GM18505 (cell line): Measurements from ENCODE around the gene C1QTNF4.
"Not testable (repeated sequence)": the region's sequence is repeated elsewhere in the genome, so short reads cannot be mapped to it uniquely, and the experiment has no call there.

Source experiments
- ATAC-seq: cut with Tn5 transposase; IDR thresholded peaks from one replicate; pipeline ENCODE4 v1.9.1; 2021; ENCODE audit not compliant: unreplicated experiment
- POLR2A ChIP-seq: IDR thresholded peaks from 4 replicates; pipeline ENCODE4 v1.6.1; 2011; ENCODE audit warnings: borderline replicate concordance; ENCODE audit not compliant: insufficient read depth, insufficient read length; ENCODE audit errors: extremely low read depth

Gene C1QTNF4

GRCh38 chr11:47566149-47566698, 28.0 kb downstream of the C1QTNF4 start:
- peak; percentile 6 for ATAC-seq
- no peak for TF ChIP-seq POLR2A

- TF ChIP-seq POLR2A = peak; percentile 88
- peak; percentile 87 for ATAC-seq
Measured at GRCh38 chr11:47565340-47566148, 28.7 kb downstream of the C1QTNF4 start, which contains the start of gene PTPMT1. Gene PTPMT1 (plus strand): TSS chr11:47565599. CDS start chr11:47565623, 24 bp downstream.

- ATAC-seq = no peak
- TF ChIP-seq POLR2A = no peak
Measured at GRCh38 chr11:47564933-47565339, 29.3 kb downstream of the C1QTNF4 start.

- not testable (repeated sequence) for ATAC-seq
Measured at GRCh38 chr11:47564366-47564765, 29.8 kb downstream of the C1QTNF4 start.

- ATAC-seq = not testable (repeated sequence)
Measured at GRCh38 chr11:47562393-47562792, 31.8 kb downstream of the C1QTNF4 start.

GRCh38 chr11:47560426-47560825, 33.8 kb downstream of the C1QTNF4 start:
- no peak for ATAC-seq
- TF ChIP-seq POLR2A = no peak

GRCh38 chr11:47558695-47559094, 35.5 kb downstream of the C1QTNF4 start:
- no peak for ATAC-seq
- TF ChIP-seq POLR2A = no peak

- ATAC-seq = not testable (repeated sequence)
Measured at GRCh38 chr11:47557004-47557403, 37.2 kb downstream of the C1QTNF4 start.

GRCh38 chr11:47553406-47553743, 40.8 kb downstream of the C1QTNF4 start:
- ATAC-seq = peak; percentile 24
- no peak for TF ChIP-seq POLR2A

GRCh38 chr11:47552566-47553405, 41.4 kb downstream of the C1QTNF4 start, which contains the start of gene CELF1:
Gene CELF1 (minus strand): TSS chr11:47553132. CDS start chr11:47499523, 53,609 bp downstream.
- peak; percentile 73 for TF ChIP-seq POLR2A
- ATAC-seq = peak; percentile 92

- peak; percentile 3 for ATAC-seq
- no peak for TF ChIP-seq POLR2A
Measured at GRCh38 chr11:47552056-47552565, 42.1 kb downstream of the C1QTNF4 start.

GRCh38 chr11:47551086-47551485, 43.1 kb downstream of the C1QTNF4 start:
- TF ChIP-seq POLR2A = no peak
- no peak for ATAC-seq

- TF ChIP-seq POLR2A = no peak
Measured at GRCh38 chr11:47550288-47551047, 43.7 kb downstream of the C1QTNF4 start.

GRCh38 chr11:47546274-47546673, 47.9 kb downstream of the C1QTNF4 start:
- not testable (repeated sequence) for ATAC-seq

More at GRCh38 chr11:47550288-47551047, 43.7 kb downstream of the C1QTNF4 start:
- no peak for ATAC-seq
